Hepatic stellate cell (primary cell): Measurements from ENCODE around the gene EPB41L4B.
"Not testable (repeated sequence)": the region's sequence is repeated elsewhere in the genome, so short reads cannot be mapped to it uniquely, and the experiment has no call there.

ENCODE experiments used
- DNase-seq: peaks from one replicate; pipeline ENCODE4 v3.0.0; 2011; ENCODE audit warnings: low spot score

Gene EPB41L4B

GRCh38 chr9:109297899-109298298 is 23.0 kb downstream of the EPB41L4B start:
- no peak for DNase-seq

GRCh38 chr9:109295221-109296130 is 25.4 kb downstream of the EPB41L4B start:
- DNase-seq = no peak

GRCh38 chr9:109290385-109290784 is 30.5 kb downstream of the EPB41L4B start:
- DNase-seq = no peak

- DNase-seq = no peak
Measured at GRCh38 chr9:109289931-109290330, 30.9 kb downstream of the EPB41L4B start.

GRCh38 chr9:109289186-109289585 is 31.7 kb downstream of the EPB41L4B start:
- no peak for DNase-seq

GRCh38 chr9:109286981-109287380 is 33.9 kb downstream of the EPB41L4B start:
- no peak for DNase-seq

- DNase-seq = no peak
Measured at GRCh38 chr9:109286571-109286977, 34.3 kb downstream of the EPB41L4B start.

GRCh38 chr9:109283672-109284071 is 37.2 kb downstream of the EPB41L4B start:
- not testable (repeated sequence) for DNase-seq

- no peak for DNase-seq
Measured at GRCh38 chr9:109283012-109283411, 37.8 kb downstream of the EPB41L4B start.

GRCh38 chr9:109282302-109282701 is 38.6 kb downstream of the EPB41L4B start:
- DNase-seq = no peak

- DNase-seq = no peak
Measured at GRCh38 chr9:109281518-109281917, 39.3 kb downstream of the EPB41L4B start.

GRCh38 chr9:109278848-109279247 is 42.0 kb downstream of the EPB41L4B start:
- no peak for DNase-seq

- DNase-seq = no peak
Measured at GRCh38 chr9:109278216-109278615, 42.6 kb downstream of the EPB41L4B start.

GRCh38 chr9:109277451-109277850 is 43.4 kb downstream of the EPB41L4B start:
- no peak for DNase-seq

GRCh38 chr9:109276469-109277440 is 44.1 kb downstream of the EPB41L4B start:
- no peak for DNase-seq

- DNase-seq = no peak
Measured at GRCh38 chr9:109274884-109275730, 45.8 kb downstream of the EPB41L4B start.

GRCh38 chr9:109273869-109274268 is 47.0 kb downstream of the EPB41L4B start:
- DNase-seq = no peak

GRCh38 chr9:109272745-109273144 is 48.1 kb downstream of the EPB41L4B start:
- no peak for DNase-seq

- no peak for DNase-seq
Measured at GRCh38 chr9:109272045-109272444, 48.8 kb downstream of the EPB41L4B start.

- DNase-seq = no peak
Measured at GRCh38 chr9:109270971-109271925, 49.6 kb downstream of the EPB41L4B start.

- no peak for DNase-seq
Measured at GRCh38 chr9:109270441-109270840, 50.4 kb downstream of the EPB41L4B start.
